Suprapubic skin (tissue), 4 donors: ENCODE measurements around the gene JAK1. TPM values are rescaled to one million over a fixed set of nuclear protein-coding genes. Genes with fewer than 3 reads are reported as not detected.

ENCODE experiments used
- DNase-seq, 2 donors: peaks; one replicate each; pipeline ENCODE4 v3.0.0-alpha.2; 2019; ENCODE audit warnings: low spot score in 2 of 2
- H3K27ac ChIP-seq: fragments of 200-600 bp; sonication (generic); one replicate; pipeline ENCODE4 v1.5.1; 2019
- H3K27me3 ChIP-seq: fragments of 200-600 bp; sonication (generic); one replicate; pipeline ENCODE4 v1.5.1; 2019
- H3K36me3 ChIP-seq: fragments of 200-600 bp; sonication (generic); one replicate; pipeline ENCODE4 v1.5.1; 2019
- H3K4me1 ChIP-seq: fragments of 200-600 bp; sonication (generic); one replicate; pipeline ENCODE4 v1.5.1; 2019
- H3K4me3 ChIP-seq: fragments of 200-600 bp; sonication (generic); one replicate; pipeline ENCODE4 v1.5.1; 2019; ENCODE audit warnings: mild to moderate bottlenecking
- H3K9me3 ChIP-seq: fragments of 200-600 bp; sonication (generic); one replicate; pipeline ENCODE4 v1.5.1; 2019
- CTCF ChIP-seq, 2 donors: fragments of 200-600 bp in 1 of 2; fragments of 450-650 bp in 1 of 2; sonication (generic) in 1 of 2; IDR thresholded peaks; one replicate each; pipeline ENCODE4 v1.5.1; 2016 to 2019; ENCODE audit warnings: antibody characterized with exemption in 2 of 2, mild to moderate bottlenecking in 1 of 2, moderate library complexity in 1 of 2
- EP300 ChIP-seq: sonication (generic); formaldehyde crosslinking; IDR thresholded peaks from one replicate; pipeline ENCODE4 v1.6.1; 2017; ENCODE audit warnings: antibody characterized with exemption
- POLR2A ChIP-seq, 2 donors: fragments of 450-650 bp; IDR thresholded peaks; one replicate each; pipeline ENCODE4 v1.6.1; 2017; ENCODE audit warnings: antibody characterized with exemption in 2 of 2, mild to moderate bottlenecking in 2 of 2, moderate library complexity in 2 of 2
- POLR2AphosphoS5 ChIP-seq, 3 donors: sonication (generic); formaldehyde crosslinking; IDR thresholded peaks; one replicate each; pipeline ENCODE4 v1.6.1; 2017; ENCODE audit warnings: antibody characterized with exemption in 3 of 3
- WGBS: methylation state at CpG from one replicate; pipeline ENCODE4 v1.1.5; 2018; 5-methylcytosine and 5-hydroxymethylcytosine counted together
- total RNA-seq, 4 donors: library from RNA; depleted of rRNA; stranded (reverse); fragments of >200 nt; gene quantifications; one replicate each; pipeline ENCODE4 v1.1.0, GENCODE V29; 2016

Gene JAK1
- total RNA-seq, 4 donors from 2014 or later, result 99.0 to 169 (median 127) TPM

- H3K36me3 ChIP-seq, result peaks cover 90% of the 10 kb centered on the region
- no peak for DNase-seq
- H3K9me3 ChIP-seq, result no peaks in the 10 kb centered on the region
- TF ChIP-seq POLR2AphosphoS5 (IDR thresholded peaks at IDR 0.05) (no peak), POLR2A (IDR thresholded peaks at IDR 0.05) (no peak), CTCF (IDR thresholded peaks at IDR 0.05) (no peak), EP300 (no peak)
- H3K4me3 ChIP-seq, result no peak overlapping the region
- WGBS, result 76% methylated on average over 6 of the region's 6 CpGs
- H3K4me1 ChIP-seq, result peaks cover 4% of the 10 kb centered on the region
- H3K27ac ChIP-seq, result no peak overlapping the region
- no peaks in the 10 kb centered on the region for H3K27me3 ChIP-seq
Measured at GRCh38 chr1:64841330-64842065, 124.9 kb downstream of the JAK1 start.

- Histone ChIP-seq H3K36me3 (peaks cover 90% of the 10 kb centered on the region), H3K4me1 (peaks cover 4% of the 10 kb centered on the region), H3K4me3 (no peak overlapping the region), H3K9me3 (no peaks in the 10 kb centered on the region), H3K27ac (no peak overlapping the region), H3K27me3 (no peaks in the 10 kb centered on the region)
- peak in 1 of 2 donors; percentile 58 for DNase-seq
- WGBS, result 87% methylated on average over 15 of the region's 15 CpGs
- TF ChIP-seq POLR2AphosphoS5 (IDR thresholded peaks at IDR 0.05), result no peak
- no peak for TF ChIP-seq POLR2A (IDR thresholded peaks at IDR 0.05)
- TF ChIP-seq EP300, result no peak
- TF ChIP-seq CTCF (IDR thresholded peaks at IDR 0.05), result no peak
Measured at GRCh38 chr1:64839732-64840405, 126.5 kb downstream of the JAK1 start.

- no peak overlapping the region for H3K27ac ChIP-seq
- H3K4me1 ChIP-seq, result peaks cover 4% of the 10 kb centered on the region
- peaks cover 90% of the 10 kb centered on the region for H3K36me3 ChIP-seq
- TF ChIP-seq POLR2A (IDR thresholded peaks at IDR 0.05) (no peak), CTCF (IDR thresholded peaks at IDR 0.05) (no peak), EP300 (no peak), POLR2AphosphoS5 (IDR thresholded peaks at IDR 0.05) (no peak)
- 92% methylated on average over 5 of the region's 5 CpGs for WGBS
- no peak overlapping the region for H3K4me3 ChIP-seq
- no peaks in the 10 kb centered on the region for H3K27me3 ChIP-seq
- peak in 1 of 2 donors; percentile 18 for DNase-seq
- H3K9me3 ChIP-seq, result no peaks in the 10 kb centered on the region
Measured at GRCh38 chr1:64839261-64839660, 127.1 kb downstream of the JAK1 start.

- H3K36me3 ChIP-seq, result peaks cover 90% of the 10 kb centered on the region
- no peak overlapping the region for H3K27ac ChIP-seq
- no peaks in the 10 kb centered on the region for H3K27me3 ChIP-seq
- H3K4me3 ChIP-seq, result no peak overlapping the region
- 90% methylated on average over 7 of the region's 7 CpGs for WGBS
- no peaks in the 10 kb centered on the region for H3K9me3 ChIP-seq
- peaks cover 4% of the 10 kb centered on the region for H3K4me1 ChIP-seq
- no peak for TF ChIP-seq POLR2A (IDR thresholded peaks at IDR 0.05)
- peak in 1 of 2 donors; percentile 31 for DNase-seq
Measured at GRCh38 chr1:64838486-64838885, 127.9 kb downstream of the JAK1 start.

- H3K27ac ChIP-seq, result no peak overlapping the region
- H3K9me3 ChIP-seq, result no peaks in the 10 kb centered on the region
- DNase-seq, result no peak
- no peak overlapping the region for H3K4me3 ChIP-seq
- TF ChIP-seq EP300 (no peak), POLR2AphosphoS5 (IDR thresholded peaks at IDR 0.05) (no peak), POLR2A (IDR thresholded peaks at IDR 0.05) (no peak), CTCF (IDR thresholded peaks at IDR 0.05) (no peak)
- H3K4me1 ChIP-seq, result peaks cover 1% of the 10 kb centered on the region
- WGBS, result 96% methylated on average over 8 of the region's 8 CpGs
- H3K27me3 ChIP-seq, result no peaks in the 10 kb centered on the region
- peaks cover 92% of the 10 kb centered on the region for H3K36me3 ChIP-seq
Measured at GRCh38 chr1:64836802-64837201, 129.5 kb downstream of the JAK1 start.
